ENCODE measurements around the gene SPINT3.
"Not testable (repeated sequence)": the region's sequence is repeated elsewhere in the genome, so short reads cannot be mapped to it uniquely, and the experiment has no call there.

Gene SPINT3

GRCh38 chr20:45501600-45501999 lies 13.8 kb downstream of the SPINT3 start:
- H3K4me3 ChIP-seq (ENCODE audit: low read length) = no peak overlapping the region
- H3K9me3 ChIP-seq (ENCODE audit: control insufficient read depth, low read length) = no peaks in the 10 kb centered on the region
- DNase-seq (ENCODE audit: low read depth) = no peak
- H3K27me3 ChIP-seq (replicated peaks; ENCODE audit: control insufficient read depth, insufficient read depth, low read length) = peaks cover 29% of the 10 kb centered on the region
- no peak overlapping the region for H3K9ac ChIP-seq (ENCODE audit: low read length)
- H3K4me1 ChIP-seq (ENCODE audit: control insufficient read depth, insufficient read depth, low read length) = peaks cover 9% of the 10 kb centered on the region
- H3K36me3 ChIP-seq (ENCODE audit: control insufficient read depth, insufficient read depth, low read length, severe bottlenecking) = no peaks in the 10 kb centered on the region

- no peak overlapping the region for H3K4me3 ChIP-seq (ENCODE audit: low read length)
- no peaks in the 10 kb centered on the region for H3K9me3 ChIP-seq (ENCODE audit: control insufficient read depth, low read length)
- peaks cover 21% of the 10 kb centered on the region for H3K4me1 ChIP-seq (ENCODE audit: control insufficient read depth, insufficient read depth, low read length)
- no peaks in the 10 kb centered on the region for H3K36me3 ChIP-seq (ENCODE audit: control insufficient read depth, insufficient read depth, low read length, severe bottlenecking)
- no peak overlapping the region for H3K9ac ChIP-seq (ENCODE audit: low read length)
- no peak for DNase-seq (ENCODE audit: low read depth)
- peaks cover 29% of the 10 kb centered on the region for H3K27me3 ChIP-seq (replicated peaks; ENCODE audit: control insufficient read depth, insufficient read depth, low read length)
These were observed 15.4 kb downstream of the SPINT3 start for GRCh38 chr20:45500022-45500421.

- Histone ChIP-seq H3K9me3 (ENCODE audit: control insufficient read depth, low read length) (no peaks in the 10 kb centered on the region), H3K4me3 (ENCODE audit: low read length) (no peak overlapping the region), H3K36me3 (ENCODE audit: control insufficient read depth, insufficient read depth, low read length, severe bottlenecking) (no peaks in the 10 kb centered on the region), H3K4me1 (ENCODE audit: control insufficient read depth, insufficient read depth, low read length) (peaks cover 21% of the 10 kb centered on the region), H3K27me3 (replicated peaks; ENCODE audit: control insufficient read depth, insufficient read depth, low read length) (peaks cover 21% of the 10 kb centered on the region), H3K9ac (ENCODE audit: low read length) (no peak overlapping the region)
- no peak for DNase-seq (ENCODE audit: low read depth)
These were observed 17.4 kb downstream of the SPINT3 start for GRCh38 chr20:45497971-45498494.

GRCh38 chr20:45496166-45496565 lies 19.3 kb downstream of the SPINT3 start:
- Histone ChIP-seq H3K36me3 (ENCODE audit: control insufficient read depth, insufficient read depth, low read length, severe bottlenecking) (no peaks in the 10 kb centered on the region), H3K4me3 (ENCODE audit: low read length) (no peak overlapping the region), H3K9ac (ENCODE audit: low read length) (no peak overlapping the region), H3K9me3 (ENCODE audit: control insufficient read depth, low read length) (no peaks in the 10 kb centered on the region), H3K4me1 (ENCODE audit: control insufficient read depth, insufficient read depth, low read length) (peaks cover 21% of the 10 kb centered on the region), H3K27me3 (replicated peaks; ENCODE audit: control insufficient read depth, insufficient read depth, low read length) (peaks cover 18% of the 10 kb centered on the region)
- DNase-seq (ENCODE audit: low read depth) = no peak

GRCh38 chr20:45495501-45495941 lies 19.9 kb downstream of the SPINT3 start:
- H3K9ac ChIP-seq (ENCODE audit: low read length) = no peak overlapping the region
- no peak for DNase-seq (ENCODE audit: low read depth)
- no peaks in the 10 kb centered on the region for H3K36me3 ChIP-seq (ENCODE audit: control insufficient read depth, insufficient read depth, low read length, severe bottlenecking)
- H3K27me3 ChIP-seq (replicated peaks; ENCODE audit: control insufficient read depth, insufficient read depth, low read length) = peaks cover 14% of the 10 kb centered on the region
- no peaks in the 10 kb centered on the region for H3K9me3 ChIP-seq (ENCODE audit: control insufficient read depth, low read length)
- peaks cover 21% of the 10 kb centered on the region for H3K4me1 ChIP-seq (ENCODE audit: control insufficient read depth, insufficient read depth, low read length)
- no peak overlapping the region for H3K4me3 ChIP-seq (ENCODE audit: low read length)

- Histone ChIP-seq H3K9me3 (ENCODE audit: control insufficient read depth, low read length) (no peaks in the 10 kb centered on the region), H3K36me3 (ENCODE audit: control insufficient read depth, insufficient read depth, low read length, severe bottlenecking) (no peaks in the 10 kb centered on the region), H3K9ac (ENCODE audit: low read length) (no peak overlapping the region), H3K4me3 (ENCODE audit: low read length) (no peak overlapping the region), H3K27me3 (replicated peaks; ENCODE audit: control insufficient read depth, insufficient read depth, low read length) (peaks cover 24% of the 10 kb centered on the region), H3K4me1 (ENCODE audit: control insufficient read depth, insufficient read depth, low read length) (no peaks in the 10 kb centered on the region)
- DNase-seq (ENCODE audit: low read depth) = no peak
These were observed 26.3 kb downstream of the SPINT3 start for GRCh38 chr20:45489083-45489531.

GRCh38 chr20:45487231-45487635 lies 28.2 kb downstream of the SPINT3 start:
- no peak overlapping the region for H3K4me3 ChIP-seq (ENCODE audit: low read length)
- DNase-seq (ENCODE audit: low read depth) = no peak
- no peaks in the 10 kb centered on the region for H3K9me3 ChIP-seq (ENCODE audit: control insufficient read depth, low read length)
- no peaks in the 10 kb centered on the region for H3K4me1 ChIP-seq (ENCODE audit: control insufficient read depth, insufficient read depth, low read length)
- H3K36me3 ChIP-seq (ENCODE audit: control insufficient read depth, insufficient read depth, low read length, severe bottlenecking) = no peaks in the 10 kb centered on the region
- H3K9ac ChIP-seq (ENCODE audit: low read length) = no peak overlapping the region
- peaks cover 33% of the 10 kb centered on the region for H3K27me3 ChIP-seq (replicated peaks; ENCODE audit: control insufficient read depth, insufficient read depth, low read length)

- no peaks in the 10 kb centered on the region for H3K4me1 ChIP-seq (ENCODE audit: control insufficient read depth, insufficient read depth, low read length)
- H3K27me3 ChIP-seq (replicated peaks; ENCODE audit: control insufficient read depth, insufficient read depth, low read length) = peaks cover 46% of the 10 kb centered on the region
- H3K9ac ChIP-seq (ENCODE audit: low read length) = no peak overlapping the region
- DNase-seq (ENCODE audit: low read depth) = no peak
- H3K36me3 ChIP-seq (ENCODE audit: control insufficient read depth, insufficient read depth, low read length, severe bottlenecking) = no peaks in the 10 kb centered on the region
- no peak overlapping the region for H3K4me3 ChIP-seq (ENCODE audit: low read length)
- H3K9me3 ChIP-seq (ENCODE audit: control insufficient read depth, low read length) = no peaks in the 10 kb centered on the region
These were observed 30.0 kb downstream of the SPINT3 start for GRCh38 chr20:45485388-45485787.

- Histone ChIP-seq H3K36me3 (ENCODE audit: control insufficient read depth, insufficient read depth, low read length, severe bottlenecking) (no peaks in the 10 kb centered on the region), H3K4me3 (ENCODE audit: low read length) (no peak overlapping the region), H3K9ac (ENCODE audit: low read length) (no peak overlapping the region), H3K27me3 (replicated peaks; ENCODE audit: control insufficient read depth, insufficient read depth, low read length) (peaks cover 50% of the 10 kb centered on the region), H3K9me3 (ENCODE audit: control insufficient read depth, low read length) (no peaks in the 10 kb centered on the region), H3K4me1 (ENCODE audit: control insufficient read depth, insufficient read depth, low read length) (no peaks in the 10 kb centered on the region)
- DNase-seq (ENCODE audit: low read depth) = no peak
These were observed 30.7 kb downstream of the SPINT3 start for GRCh38 chr20:45484676-45485075.

- H3K36me3 ChIP-seq (ENCODE audit: control insufficient read depth, insufficient read depth, low read length, severe bottlenecking) = no peaks in the 10 kb centered on the region
- no peak overlapping the region for H3K9ac ChIP-seq (ENCODE audit: low read length)
- H3K27me3 ChIP-seq (replicated peaks; ENCODE audit: control insufficient read depth, insufficient read depth, low read length) = peaks cover 42% of the 10 kb centered on the region
- no peak overlapping the region for H3K4me3 ChIP-seq (ENCODE audit: low read length)
- DNase-seq (ENCODE audit: low read depth) = no peak
- H3K4me1 ChIP-seq (ENCODE audit: control insufficient read depth, insufficient read depth, low read length) = peaks cover 4% of the 10 kb centered on the region
- H3K9me3 ChIP-seq (ENCODE audit: control insufficient read depth, low read length) = peaks cover 4% of the 10 kb centered on the region
These were observed 35.6 kb downstream of the SPINT3 start for GRCh38 chr20:45479822-45480221.

- not testable (repeated sequence) for H3K4me1 ChIP-seq (ENCODE audit: control insufficient read depth, insufficient read depth, low read length); H3K4me3 ChIP-seq (ENCODE audit: low read length); H3K36me3 ChIP-seq (ENCODE audit: control insufficient read depth, insufficient read depth, low read length, severe bottlenecking); H3K9ac ChIP-seq (ENCODE audit: low read length); DNase-seq (ENCODE audit: low read depth); H3K9me3 ChIP-seq (ENCODE audit: control insufficient read depth, low read length)
- peaks cover 26% of the 10 kb centered on the region for H3K27me3 ChIP-seq (replicated peaks; ENCODE audit: control insufficient read depth, insufficient read depth, low read length)
These were observed 37.8 kb downstream of the SPINT3 start for GRCh38 chr20:45477530-45478148.

GRCh38 chr20:45472286-45472685 lies 43.1 kb downstream of the SPINT3 start:
- not testable (repeated sequence) for H3K4me3 ChIP-seq (ENCODE audit: low read length); H3K9me3 ChIP-seq (ENCODE audit: control insufficient read depth, low read length); DNase-seq (ENCODE audit: low read depth); H3K36me3 ChIP-seq (ENCODE audit: control insufficient read depth, insufficient read depth, low read length, severe bottlenecking); H3K9ac ChIP-seq (ENCODE audit: low read length)
- Histone ChIP-seq H3K27me3 (replicated peaks; ENCODE audit: control insufficient read depth, insufficient read depth, low read length) (peaks cover 40% of the 10 kb centered on the region), H3K4me1 (ENCODE audit: control insufficient read depth, insufficient read depth, low read length) (peaks cover 13% of the 10 kb centered on the region)
